ENCODE measurements around the gene COMMD1.

COMMD1 gene

DNA sequence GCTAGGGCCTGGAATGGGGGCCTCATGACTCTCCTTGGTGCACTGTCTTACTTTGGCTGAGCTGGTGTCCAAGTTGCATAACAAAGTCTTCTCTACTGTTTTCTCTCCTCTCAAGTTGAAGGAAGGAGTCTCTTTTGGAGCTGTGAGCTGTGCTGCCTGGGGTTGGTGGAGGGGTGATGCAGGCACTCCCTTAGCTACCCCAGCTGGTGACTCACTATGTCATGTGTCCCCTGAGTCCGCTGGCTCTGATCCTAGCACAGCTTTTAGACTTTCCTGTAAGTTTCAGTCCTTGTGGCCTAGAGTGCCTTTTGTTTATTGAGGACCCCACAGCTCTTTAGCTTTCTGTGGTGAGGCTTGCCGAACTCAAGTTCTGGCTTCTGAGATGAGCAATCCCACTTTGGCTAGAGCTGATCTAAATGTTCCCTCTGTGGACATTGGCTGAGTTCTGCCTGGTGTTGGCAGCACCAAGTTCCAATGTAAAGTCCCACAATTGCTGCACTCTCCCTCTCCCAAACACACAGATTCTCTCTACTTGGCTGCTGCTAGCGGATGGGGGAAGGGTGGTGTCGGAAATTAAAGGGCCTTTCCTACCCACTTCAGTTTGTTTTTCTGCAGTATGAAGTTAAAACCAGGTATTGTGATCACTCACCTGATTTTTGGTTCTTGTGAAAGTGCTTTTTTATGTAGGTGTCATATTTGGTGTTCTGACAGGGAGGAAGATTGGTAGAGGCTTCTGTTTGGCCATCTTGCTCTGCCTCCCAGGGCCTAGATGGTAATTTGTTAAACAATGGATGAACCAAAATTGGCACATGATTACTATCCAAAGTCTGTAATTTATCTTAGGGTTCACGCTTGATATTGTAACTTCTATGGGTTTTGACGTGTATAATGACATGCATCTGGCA is 83.2 kb downstream of the COMMD1 start:
- TF ChIP-seq, protein P1, sequence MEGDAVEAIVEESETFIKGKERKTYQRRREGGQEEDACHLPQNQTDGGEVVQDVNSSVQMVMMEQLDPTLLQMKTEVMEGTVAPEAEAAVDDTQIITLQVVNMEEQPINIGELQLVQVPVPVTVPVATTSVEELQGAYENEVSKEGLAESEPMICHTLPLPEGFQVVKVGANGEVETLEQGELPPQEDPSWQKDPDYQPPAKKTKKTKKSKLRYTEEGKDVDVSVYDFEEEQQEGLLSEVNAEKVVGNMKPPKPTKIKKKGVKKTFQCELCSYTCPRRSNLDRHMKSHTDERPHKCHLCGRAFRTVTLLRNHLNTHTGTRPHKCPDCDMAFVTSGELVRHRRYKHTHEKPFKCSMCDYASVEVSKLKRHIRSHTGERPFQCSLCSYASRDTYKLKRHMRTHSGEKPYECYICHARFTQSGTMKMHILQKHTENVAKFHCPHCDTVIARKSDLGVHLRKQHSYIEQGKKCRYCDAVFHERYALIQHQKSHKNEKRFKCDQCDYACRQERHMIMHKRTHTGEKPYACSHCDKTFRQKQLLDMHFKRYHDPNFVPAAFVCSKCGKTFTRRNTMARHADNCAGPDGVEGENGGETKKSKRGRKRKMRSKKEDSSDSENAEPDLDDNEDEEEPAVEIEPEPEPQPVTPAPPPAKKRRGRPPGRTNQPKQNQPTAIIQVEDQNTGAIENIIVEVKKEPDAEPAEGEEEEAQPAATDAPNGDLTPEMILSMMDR (IDR thresholded peaks at IDR 0.05; ENCODE audit: borderline replicate concordance, insufficient read depth, low read depth, low read length), result no peak
- no peak overlapping the region for H3K4me3 ChIP-seq (ENCODE audit: low read depth, low read length)

DNA sequence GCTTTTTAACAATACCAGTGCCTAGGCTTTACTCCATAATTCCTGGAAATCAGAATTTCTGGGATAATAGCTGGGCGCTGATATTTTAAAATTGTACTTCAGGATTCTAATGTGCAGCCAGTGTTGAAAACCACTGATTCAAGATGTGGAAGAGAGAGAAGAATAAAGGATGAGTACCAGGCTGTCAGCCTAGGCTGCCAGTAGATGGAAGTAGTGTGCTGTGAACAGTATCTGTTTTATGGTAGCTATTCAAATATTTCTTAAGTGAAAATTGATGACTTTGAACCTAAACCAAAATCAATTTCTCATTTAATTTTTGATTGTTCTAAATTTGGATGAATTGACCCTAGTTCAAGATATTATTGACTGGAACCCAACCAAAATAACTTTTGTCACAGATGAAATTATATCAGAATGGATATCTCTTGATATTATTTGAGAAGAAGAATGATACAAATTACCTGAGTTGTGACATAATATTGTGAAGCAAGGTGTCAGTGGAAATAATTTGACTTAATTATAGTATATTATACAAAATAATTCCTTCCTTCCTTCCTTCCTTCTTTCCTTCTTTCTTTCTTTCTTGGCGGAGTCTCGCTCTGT is 88.0 kb downstream of the COMMD1 start:
- TF ChIP-seq, protein P1 (IDR thresholded peaks at IDR 0.05; ENCODE audit: borderline replicate concordance, insufficient read depth, low read depth, low read length), result peak; percentile 76
- H3K4me3 ChIP-seq (ENCODE audit: low read depth, low read length), result no peak overlapping the region

DNA sequence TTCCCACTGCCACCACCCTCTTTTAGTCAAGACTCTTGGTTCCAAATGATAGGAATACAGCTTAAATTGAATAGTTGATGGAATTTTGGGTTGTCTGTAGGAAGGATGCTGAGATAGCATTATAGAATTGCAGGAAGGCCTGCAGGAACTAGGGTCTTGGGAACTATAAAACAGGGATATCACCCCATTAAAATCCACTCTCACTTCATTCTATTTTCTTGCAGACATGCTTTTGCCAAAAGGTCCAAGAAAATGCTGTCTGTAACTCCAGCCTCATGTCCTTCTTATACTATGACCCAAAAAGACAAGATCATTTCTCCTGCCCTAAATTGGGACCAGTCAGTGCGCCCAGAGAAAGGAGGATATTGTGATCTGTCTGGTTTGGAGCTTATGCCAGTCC is 89.1 kb downstream of the COMMD1 start:
- no peak overlapping the region for H3K4me3 ChIP-seq (ENCODE audit: low read depth, low read length)

DNA sequence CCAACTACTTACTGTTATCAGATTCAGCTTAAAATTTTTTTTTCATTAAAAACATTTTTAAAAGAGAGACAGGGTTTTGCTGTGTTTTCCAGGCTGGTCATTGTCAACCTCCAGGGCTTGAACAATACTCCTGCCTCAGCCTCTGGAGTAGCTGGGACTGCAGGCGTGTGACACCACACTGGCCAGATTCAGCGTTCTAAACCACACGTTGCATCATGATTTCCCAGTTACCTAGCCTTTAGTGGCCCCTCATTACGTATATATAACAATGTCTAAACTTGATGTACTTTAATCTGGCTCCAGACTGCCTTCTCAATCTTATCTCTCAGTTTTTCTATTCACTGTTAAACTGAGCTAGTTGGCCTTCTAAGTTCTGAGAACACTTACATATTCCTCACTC is 89.6 kb downstream of the COMMD1 start:
- TF ChIP-seq, protein P1 (IDR thresholded peaks at IDR 0.05; ENCODE audit: borderline replicate concordance, insufficient read depth, low read depth, low read length), result no peak
- H3K4me3 ChIP-seq (ENCODE audit: low read depth, low read length), result no peak overlapping the region

More for the DNA sequence above, 89.1 kb downstream of the COMMD1 start:
- TF ChIP-seq, protein P1 (IDR thresholded peaks at IDR 0.05; ENCODE audit: borderline replicate concordance, insufficient read depth, low read depth, low read length), result no peak

DNA sequence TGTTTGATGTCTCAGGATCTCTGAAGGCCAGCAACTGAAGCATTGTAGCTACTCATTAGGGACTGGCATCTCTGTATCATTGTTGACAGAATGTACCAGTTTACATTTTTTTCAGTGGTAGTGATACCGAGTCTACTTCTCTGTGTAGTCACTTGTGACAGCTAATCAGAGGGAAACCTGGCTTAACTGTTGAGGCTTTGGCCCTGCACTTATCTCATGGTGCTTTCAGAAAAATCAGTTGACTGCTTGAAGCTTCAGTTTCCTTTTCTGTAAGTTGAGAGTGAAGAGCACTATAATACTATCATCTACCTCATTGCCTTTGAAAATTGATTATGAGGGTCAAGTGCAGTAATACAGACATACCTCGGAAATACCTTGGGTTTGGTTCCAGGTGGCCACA is 90.0 kb downstream of the COMMD1 start:
- no peak overlapping the region for H3K4me3 ChIP-seq (ENCODE audit: low read depth, low read length)
- TF ChIP-seq, protein P1 (IDR thresholded peaks at IDR 0.05; ENCODE audit: borderline replicate concordance, insufficient read depth, low read depth, low read length), result no peak

DNA sequence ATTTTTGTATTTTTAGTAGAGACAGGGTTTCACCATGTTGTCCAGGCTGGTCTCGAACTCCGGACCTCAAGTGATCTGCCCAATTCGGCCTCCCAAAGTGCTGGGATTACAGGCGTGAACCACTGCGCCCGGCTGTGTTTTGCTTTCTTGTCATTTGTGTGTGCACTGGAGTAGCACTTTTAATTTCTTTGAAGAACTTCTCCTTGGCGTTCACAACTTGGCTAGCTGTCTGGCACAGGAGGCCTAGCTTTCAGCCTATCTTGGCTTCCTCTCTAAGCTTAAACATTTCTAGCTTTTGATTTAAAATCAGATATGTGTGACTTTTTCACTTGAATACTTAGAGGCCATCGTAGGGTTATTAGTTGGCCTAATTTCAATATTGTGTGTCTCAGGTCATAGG is 93.0 kb downstream of the COMMD1 start:
- TF ChIP-seq, protein P1 (IDR thresholded peaks at IDR 0.05; ENCODE audit: borderline replicate concordance, insufficient read depth, low read depth, low read length), result no peak
- no peak overlapping the region for H3K4me3 ChIP-seq (ENCODE audit: low read depth, low read length)

DNA sequence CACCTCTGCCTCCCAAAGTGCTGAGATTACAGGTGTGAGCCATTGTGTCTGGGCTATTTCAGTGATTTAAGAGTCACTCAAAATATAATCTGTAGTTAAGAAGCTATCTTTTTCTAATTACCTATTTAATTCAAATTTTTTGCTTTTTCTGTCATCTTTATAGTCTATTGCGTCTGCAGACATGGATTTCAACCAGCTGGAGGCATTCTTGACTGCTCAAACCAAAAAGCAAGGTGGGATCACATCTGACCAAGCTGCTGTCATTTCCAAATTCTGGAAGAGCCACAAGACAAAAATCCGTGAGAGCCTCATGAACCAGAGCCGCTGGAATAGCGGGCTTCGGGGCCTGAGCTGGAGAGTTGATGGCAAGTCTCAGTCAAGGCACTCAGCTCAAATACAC is 95.1 kb downstream of the COMMD1 start:
- TF ChIP-seq, protein P1 (IDR thresholded peaks at IDR 0.05; ENCODE audit: borderline replicate concordance, insufficient read depth, low read depth, low read length), result no peak
- H3K4me3 ChIP-seq (ENCODE audit: low read depth, low read length), result no peak overlapping the region

All from GM12875 (cell line).